Gastrocnemius medialis (tissue), 4 donors: Measurements from ENCODE around the gene PEAK1.

Experiments
- CTCF ChIP-seq, 5 experiments: fragments of 450-650 bp in 3 of 5; fragments of 200-600 bp in 2 of 5; sonication (generic) in 2 of 5; IDR thresholded peaks in 4 of 5; conservative IDR thresholded peaks in 1 of 5; 1 replicate in 4 of 5; 2 replicates in 1 of 5; pipeline ENCODE4 v1.5.1; 2016 to 2019; ENCODE audit warnings: antibody characterized with exemption in 5 of 5, mild to moderate bottlenecking in 3 of 5, moderate library complexity in 3 of 5
- POLR2A ChIP-seq, 2 donors: fragments of 450-650 bp; IDR thresholded peaks; one replicate each; pipeline ENCODE4 v1.6.1; 2017; ENCODE audit warnings: antibody characterized with exemption in 2 of 2, mild to moderate bottlenecking in 2 of 2, moderate library complexity in 2 of 2

- TF ChIP-seq POLR2A (IDR thresholded peaks at IDR 0.05) (no peak), CTCF (IDR thresholded peaks at IDR 0.05 in 4 of 5, conservative IDR thresholded peaks at IDR 0.05 in 1 of 5) (no peak)
These were observed 322.6 kb downstream of the PEAK1 start for GRCh38 chr15:77097248-77097721.
